Heart left ventricle (tissue), 16 donors: ENCODE data around the gene NID2. TPM values are rescaled to one million over a fixed set of nuclear protein-coding genes. Genes with fewer than 3 reads are reported as not detected.

Source experiments
- ATAC-seq, 4 donors: fragments of 200-7000 bp; cut with Tn5 transposase; one replicate each; pipeline ENCODE4 v1.9.1; 2020 to 2022; ENCODE audit warnings: moderate library complexity in 4 of 4, mild to moderate bottlenecking in 3 of 4, moderate number of reproducible peaks in 1 of 4
- DNase-seq, 5 donors: peaks; one replicate each; pipeline ENCODE4 v3.0.0-alpha.2; 2020
- H3K27ac ChIP-seq, 12 donors: fragments of 200-600 bp; sonication (generic) in 4 of 12; one replicate each; pipeline versions ENCODE4 v1.5.0 to v1.8.0; 2016 to 2022; ENCODE audit warnings: mild to moderate bottlenecking in 2 of 12
- H3K27me3 ChIP-seq, 9 donors: fragments of 200-600 bp; sonication (generic) in 2 of 9; one replicate each; pipeline versions ENCODE4 v1.5.1 to v1.8.0; 2016 to 2022; ENCODE audit warnings: mild to moderate bottlenecking in 3 of 9
- H3K36me3 ChIP-seq, 9 donors: fragments of 200-600 bp; sonication (generic) in 2 of 9; one replicate each; pipeline versions ENCODE4 v1.5.0 to v1.8.0; 2018 to 2022; ENCODE audit warnings: mild to moderate bottlenecking in 2 of 9
- H3K4me1 ChIP-seq, 12 donors: fragments of 200-600 bp; sonication (generic) in 4 of 12; one replicate each; pipeline versions ENCODE4 v1.5.0 to v1.8.0; 2016 to 2022; ENCODE audit warnings: mild to moderate bottlenecking in 3 of 12
- H3K4me3 ChIP-seq, 12 donors: fragments of 200-600 bp; sonication (generic) in 4 of 12; one replicate each; pipeline versions ENCODE4 v1.5.0 to v1.8.0; 2017 to 2022; ENCODE audit warnings: mild to moderate bottlenecking in 9 of 12, moderate library complexity in 4 of 12
- H3K9me3 ChIP-seq, 12 donors: fragments of 200-600 bp; sonication (generic) in 4 of 12; one replicate each; pipeline versions ENCODE4 v1.5.0 to v1.8.0; 2016 to 2022; ENCODE audit warnings: mild to moderate bottlenecking in 1 of 12
- POLR2A ChIP-seq, 2 donors: fragments of 450-650 bp; IDR thresholded peaks; one replicate each; pipeline ENCODE4 v1.6.1; 2017; ENCODE audit warnings: antibody characterized with exemption in 2 of 2, mild to moderate bottlenecking in 2 of 2, moderate library complexity in 2 of 2
- WGBS, 4 donors: extraction: QIAGEN DNeasy Blood & Tissue Kit in 2 of 4; methylation state at CpG; one replicate each; pipeline versions ENCODE4 v1.1.5 to v1.1.7; 2013 to 2018; 5-methylcytosine and 5-hydroxymethylcytosine counted together
- intact Hi-C, 10 donors: fragments of 100-400 bp; cut with DNase I; formaldehyde crosslinking; loops; one replicate each; pipeline versions ENCODE4 v1.11.1 to v1.14.2; 2022
- polyA plus RNA-seq, 2 donors: library from polyadenylated mRNA; stranded (reverse); fragments of 200-250 nt; gene quantifications; one replicate each; pipeline ENCODE4 v1.2.3, GENCODE V29; 2013
- total RNA-seq, 9 donors: library from RNA; depleted of rRNA in 2 of 9; stranded (reverse); fragments of >200 nt in 2 of 9; fragmentation: NEBNext Ultra II Directional in 3 of 9; extraction: Animal tissue kit (Norgen Biotek cat#: 25700) in 3 of 9; gene quantifications; one replicate each; pipeline versions ENCODE4 v1.1.0 to v1.2.4, GENCODE V29; 2016 to 2023
- TF ChIP-seq, protein P1 (sequence below), 12 donors: fragments of 200-600 bp; sonication (generic) in 4 of 12; IDR thresholded peaks; one replicate each; pipeline versions ENCODE4 v1.5.0 to v1.8.0; 2018 to 2022; ENCODE audit warnings: antibody characterized with exemption in 12 of 12, mild to moderate bottlenecking in 5 of 12
- donor health status: ischemic (EF 13 %, LVEDD 7.1; RV severe dilation, severe dysfunction).
- donor health status: healthy with polysubstance abuse.
- donor health status: DM: no; HTN: yes; CAD: no.
- donor health status: DM: no; HTN: no; CAD: no.
- donor health status: ischemic (EF 25% LVEDD 6.9; RV normal size, moderate dysfunction).
- donor health status: ischemic (EF 25% LVEDD 5.7; RV mildly dilated, moderate dysfunction).
- donor health status: healthy.
- donor health status: DM: yes; HTN: yes; CAD: no.
- donor health status: ischemic (EF 35%, LVEDD 5.7; RV mildly dilated, moderate dysfunction).
- donor health status: nonischemic (EF 11% LVEDD 7.7; RV severe dilation, severe dysfunction).
- donor health status: DM: yes; HTN: yes; CAD: no.
- donor health status: PGD.
- donor health status: ischemic (EF 29% LVEDD 5.4; RV normal size, mild dysfunction).
- donor health status: nonischemic (EF 23%, LVEDD 6.1; RV moderate dilation, normal function).

Gene NID2
- total and polyA plus RNA-seq, 11 donors = 17.3 to 77.4 (median 40.6) TPM

DNA sequence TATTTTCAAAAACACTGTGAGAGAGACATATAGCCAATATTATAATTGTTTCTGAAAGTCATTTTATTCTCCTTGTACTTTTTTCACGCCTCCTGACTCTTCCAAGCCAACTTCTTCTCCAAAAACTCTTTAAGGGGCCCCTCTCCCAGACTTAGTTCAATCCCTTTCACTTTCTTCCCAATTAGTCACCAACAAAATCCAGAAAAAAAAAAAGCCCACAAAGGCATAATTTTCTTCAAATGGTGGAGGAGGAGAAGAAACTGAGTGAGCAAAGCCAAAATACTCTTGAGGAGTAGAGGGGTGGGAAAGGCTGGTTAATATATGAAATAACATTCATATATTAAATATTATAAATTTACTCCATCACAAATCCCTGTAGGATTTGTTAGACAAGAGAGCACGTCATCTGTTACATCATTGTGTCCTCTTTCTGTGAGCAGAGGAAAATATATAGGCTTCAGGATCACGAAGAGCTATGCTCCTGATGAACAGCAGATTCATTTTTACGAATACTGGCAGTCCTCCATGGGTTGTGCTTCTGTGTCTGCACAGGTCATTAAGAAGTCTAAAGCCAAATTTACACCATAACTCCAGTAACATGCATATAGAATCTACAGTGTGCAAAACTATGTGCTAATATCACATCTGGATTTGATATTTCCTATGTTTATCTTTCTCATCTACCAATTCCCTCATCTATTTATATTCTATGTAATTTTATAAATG is 25.9 kb upstream of the NID2 start:
- Histone ChIP-seq H3K9me3 (no peaks in the 10 kb centered on the region), H3K36me3 (no peaks in the 10 kb centered on the region), H3K27me3 (no peaks in the 10 kb centered on the region), H3K27ac (no peak overlapping the region), H3K4me1 (peaks cover 0 to 3% (median 0%) of the 10 kb centered on the region in 12 donors), H3K4me3 (no peak overlapping the region)
- DNase-seq (no peak), ATAC-seq (no peak)
- TF ChIP-seq, protein P1, sequence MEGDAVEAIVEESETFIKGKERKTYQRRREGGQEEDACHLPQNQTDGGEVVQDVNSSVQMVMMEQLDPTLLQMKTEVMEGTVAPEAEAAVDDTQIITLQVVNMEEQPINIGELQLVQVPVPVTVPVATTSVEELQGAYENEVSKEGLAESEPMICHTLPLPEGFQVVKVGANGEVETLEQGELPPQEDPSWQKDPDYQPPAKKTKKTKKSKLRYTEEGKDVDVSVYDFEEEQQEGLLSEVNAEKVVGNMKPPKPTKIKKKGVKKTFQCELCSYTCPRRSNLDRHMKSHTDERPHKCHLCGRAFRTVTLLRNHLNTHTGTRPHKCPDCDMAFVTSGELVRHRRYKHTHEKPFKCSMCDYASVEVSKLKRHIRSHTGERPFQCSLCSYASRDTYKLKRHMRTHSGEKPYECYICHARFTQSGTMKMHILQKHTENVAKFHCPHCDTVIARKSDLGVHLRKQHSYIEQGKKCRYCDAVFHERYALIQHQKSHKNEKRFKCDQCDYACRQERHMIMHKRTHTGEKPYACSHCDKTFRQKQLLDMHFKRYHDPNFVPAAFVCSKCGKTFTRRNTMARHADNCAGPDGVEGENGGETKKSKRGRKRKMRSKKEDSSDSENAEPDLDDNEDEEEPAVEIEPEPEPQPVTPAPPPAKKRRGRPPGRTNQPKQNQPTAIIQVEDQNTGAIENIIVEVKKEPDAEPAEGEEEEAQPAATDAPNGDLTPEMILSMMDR (IDR thresholded peaks at IDR 0.05) = no peak
- no peak for TF ChIP-seq POLR2A (IDR thresholded peaks at IDR 0.05)
- WGBS, 4 donors = 52 to 63% (median 57%) methylated on average over 4 of the region's 4 CpGs
- intact Hi-C loops = no loop called here

GRCh38 chr14:52091928-52092327 is 23.1 kb upstream of the NID2 start:
- Histone ChIP-seq H3K36me3 (no peaks in the 10 kb centered on the region), H3K4me1 (peaks cover 0 to 21% (median 5%) of the 10 kb centered on the region in 12 donors), H3K27me3 (no peaks in the 10 kb centered on the region), H3K4me3 (no peak overlapping the region), H3K27ac (no peak overlapping the region), H3K9me3 (no peaks in the 10 kb centered on the region)
- ATAC-seq (no peak), DNase-seq (no peak)
- intact Hi-C loops = loop anchor here in 1 of 10 donors (2.0 kb wide), 1 partner anchor 13 kb away; no protein-coding TSS in a partner anchor
- TF ChIP-seq POLR2A (IDR thresholded peaks at IDR 0.05) = no peak
- TF ChIP-seq, protein P1 (IDR thresholded peaks at IDR 0.05) = no peak

DNA sequence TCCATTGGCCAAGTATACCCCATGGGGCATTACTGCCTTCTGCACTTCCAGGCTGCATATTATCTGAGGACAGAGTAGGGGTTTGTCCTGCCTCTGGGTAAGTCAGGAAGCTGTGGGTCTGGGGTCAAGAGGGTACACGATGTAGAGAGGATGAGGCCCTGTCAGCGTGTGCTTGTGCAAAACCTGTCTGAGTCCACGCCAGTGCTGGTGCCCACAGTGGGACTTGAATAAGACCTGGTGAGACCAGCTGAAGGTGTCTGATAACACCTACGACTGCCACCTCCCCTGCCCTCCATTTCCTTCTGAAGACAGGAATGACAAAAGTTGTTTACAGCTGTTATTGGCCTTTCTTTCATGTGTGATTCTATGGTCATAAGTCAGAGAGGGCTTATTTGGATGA is 22.1 kb upstream of the NID2 start:
- 80 to 95% (median 84%) methylated on average over 2 to 4 of the region's 4 CpGs for WGBS, 4 donors
- peaks cover 0 to 21% (median 5%) of the 10 kb centered on the region in 12 donors for H3K4me1 ChIP-seq
- TF ChIP-seq POLR2A (IDR thresholded peaks at IDR 0.05) = no peak
- no peaks in the 10 kb centered on the region for H3K27me3 ChIP-seq
- DNase-seq = no peak
- H3K9me3 ChIP-seq = no peaks in the 10 kb centered on the region
- no peaks in the 10 kb centered on the region for H3K36me3 ChIP-seq
- H3K27ac ChIP-seq = no peak overlapping the region
- intact Hi-C loops = no loop called here
- H3K4me3 ChIP-seq = no peak overlapping the region
- peak in 1 of 4 donors; percentile 33 for ATAC-seq

DNA sequence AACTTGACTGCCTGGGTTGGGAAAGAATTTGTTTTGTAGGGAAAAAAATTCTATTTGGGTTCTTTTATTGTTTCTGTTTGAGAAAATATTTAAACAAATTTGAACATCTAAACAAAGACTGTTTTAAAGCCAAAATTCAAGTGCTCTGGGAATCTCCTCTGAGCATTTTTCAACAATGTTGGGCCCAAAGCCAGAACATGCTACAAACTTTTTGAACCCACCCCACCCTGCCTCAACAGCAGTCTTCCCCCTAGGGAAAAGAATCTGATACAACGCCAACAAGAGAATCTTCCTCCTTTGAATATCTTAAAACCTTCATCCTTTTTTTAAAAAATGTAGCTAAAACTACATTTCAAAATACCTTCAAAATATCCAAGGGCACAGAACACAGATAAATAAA is 20.4 kb upstream of the NID2 start:
- intact Hi-C loops = loop anchor here in 1 of 10 donors (5.0 kb wide), 1 partner anchor 38 kb away; no protein-coding TSS in a partner anchor
- 18 to 63% (median 43%) methylated on average over 1 of the region's 1 CpG for WGBS, 4 donors
- H3K9me3 ChIP-seq = peaks cover 0 to 12% (median 5%) of the 10 kb centered on the region in 12 donors
- no peaks in the 10 kb centered on the region for H3K27me3 ChIP-seq
- no peaks in the 10 kb centered on the region for H3K36me3 ChIP-seq
- H3K4me3 ChIP-seq = no peak overlapping the region
- H3K4me1 ChIP-seq = peaks cover 0 to 21% (median 5%) of the 10 kb centered on the region in 12 donors
- DNase-seq (peak in 2 of 5 donors; percentile 46 to 60), ATAC-seq (peak in 2 of 4 donors; percentile 20 to 45)
- no peak for TF ChIP-seq POLR2A (IDR thresholded peaks at IDR 0.05)
- TF ChIP-seq, protein P1 (IDR thresholded peaks at IDR 0.05) = no peak
- peak overlapping the region in 2 of 12 donors; percentile 46 to 48 for H3K27ac ChIP-seq
